IMR-90 (cell line): Measurements from ENCODE around the gene TAS2R30. TPM values are rescaled to one million over a fixed set of nuclear protein-coding genes. Genes with fewer than 3 reads are reported as not detected.

Source experiments
- ATAC-seq: fragments of 200-7000 bp; cut with Tn5 transposase; 2 replicates; pipeline ENCODE4 v1.9.1; 2020; ENCODE audit warnings: low read depth, mild to moderate bottlenecking, moderate library complexity
- BruUV-seq: library from RNA; stranded (reverse); fragments of 400-500 nt; replicated peaks from 2 replicates; lab custom pipeline; 2021; lab: Mats Ljungman, UMichigan
- CTCF ChIA-PET: fragments of 300-600 bp; formaldehyde crosslinking; extraction: SDS; loops from one replicate; lab custom pipeline; 2021; ENCODE audit warnings: antibody characterized with exemption; lab: Yijun Ruan, JAX
- POLR2A ChIA-PET: fragments of 300-600 bp; sonication (Branson Sonifier 250); formaldehyde crosslinking; loops from one replicate; lab custom pipeline; 2022; ENCODE audit warnings: antibody characterized with exemption; ENCODE audit not compliant: unreplicated experiment; lab: Charles Lee
- DNase-seq: peaks from one replicate; pipeline ENCODE4 v3.0.0; 2013
- H2AFZ ChIP-seq: replicated peaks from 2 replicates; pipeline ENCODE3; 2013; ENCODE audit warnings: low read length, mild to moderate bottlenecking; ENCODE audit not compliant: poor library complexity
- H2AK5ac ChIP-seq: 2 replicates; pipeline ENCODE4 v1.6.1; 2013; ENCODE audit warnings: low read depth, low read length, inconsistent platforms
- H2AK9ac ChIP-seq: replicated peaks from 2 replicates; pipeline ENCODE3; 2013; ENCODE audit warnings: mild to moderate bottlenecking, low read depth, low read length, moderate library complexity; ENCODE audit not compliant: poor library complexity
- H2BK120ac ChIP-seq: 2 replicates; pipeline ENCODE4 v1.6.1; 2013; ENCODE audit warnings: low read depth, low read length, inconsistent platforms
- H2BK15ac ChIP-seq: 3 replicates; pipeline ENCODE4 v1.6.1; 2013; ENCODE audit warnings: low read depth, low read length, inconsistent platforms
- H2BK20ac ChIP-seq: 2 replicates; pipeline ENCODE4 v1.6.1; 2013; ENCODE audit warnings: low read depth, mild to moderate bottlenecking, inconsistent platforms, low read length, moderate library complexity
- H2BK5ac ChIP-seq: 2 replicates; pipeline ENCODE4 v1.6.1; 2013; ENCODE audit warnings: mild to moderate bottlenecking, low read depth, low read length, inconsistent platforms; ENCODE audit not compliant: poor library complexity, severe bottlenecking
- H3K14ac ChIP-seq: replicated peaks from 2 replicates; pipeline ENCODE4 v1.6.1; 2013; ENCODE audit warnings: low read depth, low read length, inconsistent platforms
- H3K18ac ChIP-seq: 2 replicates; pipeline ENCODE4 v1.6.1; 2013; ENCODE audit warnings: low read depth, low read length, control low read depth
- H3K23ac ChIP-seq: 2 replicates; pipeline ENCODE4 v1.6.1; 2013; ENCODE audit warnings: low read depth, low read length, inconsistent platforms
- H3K27ac ChIP-seq: 2 replicates; pipeline ENCODE4 v1.5.1; 2013; ENCODE audit warnings: mild to moderate bottlenecking, control low read depth, low read length; ENCODE audit not compliant: insufficient read depth
- H3K27me3 ChIP-seq: 2 replicates; pipeline ENCODE4 v1.6.1; 2013; ENCODE audit warnings: low read length; ENCODE audit not compliant: control insufficient read depth, insufficient read depth
- H3K36me3 ChIP-seq: 2 replicates; pipeline ENCODE4 v1.6.1; 2013; ENCODE audit warnings: low read length, mixed read lengths; ENCODE audit not compliant: control insufficient read depth, insufficient read depth
- H3K4ac ChIP-seq: 2 replicates; pipeline ENCODE4 v1.6.1; 2013; ENCODE audit warnings: low read depth, low read length, inconsistent platforms
- H3K4me1 ChIP-seq: 2 replicates; pipeline ENCODE4 v1.6.1; 2013; ENCODE audit warnings: low read length, mixed read lengths; ENCODE audit not compliant: control insufficient read depth, insufficient read depth
- H3K4me2 ChIP-seq: 2 replicates; pipeline ENCODE4 v1.6.1; 2013; ENCODE audit warnings: low read depth, mild to moderate bottlenecking, control low read depth, low read length, moderate library complexity
- H3K4me3 ChIP-seq: 2 replicates; pipeline ENCODE4 v1.5.1; 2013; ENCODE audit warnings: low read depth, mild to moderate bottlenecking, control low read depth, low read length, moderate library complexity; ENCODE audit not compliant: insufficient read depth
- H3K56ac ChIP-seq: 2 replicates; pipeline ENCODE4 v1.6.1; 2013; ENCODE audit warnings: low read length, inconsistent platforms; ENCODE audit not compliant: insufficient read depth; ENCODE audit errors: extremely low read depth
- H3K79me1 ChIP-seq, 2 experiments: 2 replicates each; pipeline ENCODE4 v1.6.1; 2013; ENCODE audit warnings: low read length in 2 of 2, inconsistent platforms in 1 of 2, low read depth in 1 of 2
- H3K9ac ChIP-seq: 2 replicates; pipeline ENCODE4 v1.6.1; 2013; ENCODE audit warnings: low read depth, low read length, control low read depth
- H3K9me1 ChIP-seq: 2 replicates; pipeline ENCODE4 v1.6.1; 2013; ENCODE audit warnings: low read length, inconsistent platforms; ENCODE audit not compliant: insufficient read depth
- H3K9me3 ChIP-seq: 2 replicates; pipeline ENCODE4 v1.6.1; 2013; ENCODE audit warnings: low read length; ENCODE audit not compliant: control insufficient read depth, insufficient read depth
- H4K20me1 ChIP-seq: 2 replicates; pipeline ENCODE4 v1.6.1; 2013; ENCODE audit warnings: low read length, inconsistent platforms; ENCODE audit not compliant: insufficient read depth
- H4K5ac ChIP-seq: 2 replicates; pipeline ENCODE4 v1.6.1; 2013; ENCODE audit warnings: mild to moderate bottlenecking, low read depth, low read length, control low read depth
- H4K8ac ChIP-seq, 2 experiments: 2 replicates each; pipeline ENCODE4 v1.6.1; 2013; ENCODE audit warnings: low read depth in 2 of 2, low read length in 2 of 2, control low read depth in 1 of 2, inconsistent platforms in 1 of 2
- H4K91ac ChIP-seq: 2 replicates; pipeline ENCODE4 v1.6.1; 2013; ENCODE audit warnings: low read depth, low read length, inconsistent platforms; ENCODE audit not compliant: insufficient read depth
- BHLHE40 ChIP-seq: fragments of 150-350 bp; IDR thresholded peaks from 2 replicates; pipeline ENCODE4 v1.6.1; 2016; ENCODE audit warnings: mild to moderate bottlenecking, low read depth, low read length
- CEBPB ChIP-seq: IDR thresholded peaks from 2 replicates; pipeline ENCODE4 v1.6.1; 2012; ENCODE audit warnings: low read depth, low read length, improper control_type of control experiment
- CHD1 ChIP-seq: IDR thresholded peaks from 2 replicates; pipeline ENCODE4 v1.6.1; 2012; ENCODE audit warnings: low read depth, low read length, improper control_type of control experiment
- ELK1 ChIP-seq: fragments of 150-350 bp; IDR thresholded peaks from 2 replicates; pipeline ENCODE4 v1.6.1; 2016; ENCODE audit warnings: low read depth, mild to moderate bottlenecking, low read length, moderate library complexity, borderline replicate concordance
- FOS ChIP-seq: fragments of 150-350 bp; IDR thresholded peaks from 2 replicates; pipeline ENCODE4 v1.6.1; 2016; ENCODE audit warnings: low read depth, low read length
- MAFK ChIP-seq: IDR thresholded peaks from 2 replicates; pipeline ENCODE4 v1.6.1; 2012; ENCODE audit warnings: low read depth, low read length, improper control_type of control experiment
- MXI1 ChIP-seq: IDR thresholded peaks from 2 replicates; pipeline ENCODE4 v1.6.1; 2012; ENCODE audit warnings: low read depth, mild to moderate bottlenecking, low read length, moderate library complexity, borderline replicate concordance
- NFE2L2 ChIP-seq: fragments of 150-350 bp; IDR thresholded peaks from 2 replicates; pipeline ENCODE4 v1.6.1; 2016; ENCODE audit warnings: low read depth, mild to moderate bottlenecking, low read length
- POLR2A ChIP-seq: IDR thresholded peaks from 2 replicates; pipeline ENCODE4 v1.6.1; 2012; ENCODE audit warnings: mild to moderate bottlenecking, low read depth, low read length
- RAD21 ChIP-seq: IDR thresholded peaks from 2 replicates; pipeline ENCODE4 v1.6.1; 2012; ENCODE audit warnings: low read length, improper control_type of control experiment
- RFX5 ChIP-seq: IDR thresholded peaks from 2 replicates; pipeline ENCODE4 v1.8.0; 2012; ENCODE audit warnings: low read depth, mild to moderate bottlenecking, low read length, moderate library complexity
- SMC3 ChIP-seq: fragments of 150-350 bp; IDR thresholded peaks from 2 replicates; pipeline ENCODE4 v1.6.1; 2016; ENCODE audit warnings: low read depth, mild to moderate bottlenecking, antibody characterized with exemption, low read length, moderate library complexity
- dilution Hi-C: fragments of 300-500 bp; cut with HindIII; formaldehyde crosslinking; loops from one replicate; pipeline ENCODE4 v1.14.3; 2018; ENCODE audit warnings: low sequenced_read_pairs; ENCODE audit not compliant: unreplicated experiment
- in situ Hi-C: fragments of 300-500 bp; cut with MboI; formaldehyde crosslinking; loops from 3 replicates; pipeline ENCODE4 v1.14.3; 2019; ENCODE audit warnings: low sequenced_read_pairs, inconsistent platforms, mixed read lengths
- intact Hi-C: fragments of 100-400 bp; cut with micrococcal nuclease; formaldehyde crosslinking; loops from 2 replicates; pipeline ENCODE4 v1.10.0; 2022
- polyA plus RNA-seq, 3 experiments: library from polyadenylated mRNA; depleted of rRNA; stranded (reverse); fragments of >200 nt; gene quantifications; 2 replicates each; pipeline ENCODE4 v1.2.3, GENCODE V29; 2012; ENCODE audit warnings: low replicate concordance in 1 of 3
- total RNA-seq: library from RNA; depleted of rRNA; stranded (reverse); fragments of >200 nt; gene quantifications from 2 replicates; pipeline ENCODE4 v1.2.3, GENCODE V29; 2012
- TF ChIP-seq, protein P1 (sequence below): conservative IDR thresholded peaks from 2 replicates; pipeline ENCODE4 v1.5.1; 2012; ENCODE audit warnings: mild to moderate bottlenecking, low read depth, low read length, improper control_type of control experiment

TAS2R30 gene
- total and polyA plus RNA-seq, 2 of the 4 experiments (the other 2 are of a cell fraction), result 0.03 to 5.0 TPM

- no peaks in the 10 kb centered on the region for H3K9me3 ChIP-seq
- in situ Hi-C loops, result no loop called here
- H3K23ac ChIP-seq, result no peak overlapping the region
- no peak overlapping the region for H3K4me3 ChIP-seq
- H2BK20ac ChIP-seq, result no peak overlapping the region
- no peak overlapping the region for H3K4ac ChIP-seq
- dilution Hi-C loops, result loop anchor here (25.0 kb wide), 1 partner anchor 395 kb away; no protein-coding TSS in a partner anchor
- no peak overlapping the region for H4K91ac ChIP-seq
- H3K79me1 ChIP-seq, result no peaks in the 10 kb centered on the region; a peak in 1 of 4 replicates
- ChIA-PET CTCF (interaction anchor here (0.6 kb wide), 1 partner anchor 11 kb away, joined by 3 read pairs; no protein-coding TSS in a partner anchor), POLR2A (no interaction called here)
- H3K9ac ChIP-seq, result no peak overlapping the region
- H3K36me3 ChIP-seq, result no peaks in the 10 kb centered on the region
- H3K4me2 ChIP-seq, result no peak overlapping the region
- H2AK5ac ChIP-seq, result no peak overlapping the region
- no peak overlapping the region for H2BK120ac ChIP-seq
- no peak overlapping the region for H4K5ac ChIP-seq
- H3K56ac ChIP-seq, result no peak overlapping the region
- H4K8ac ChIP-seq, result no peak overlapping the region
- H2AK9ac ChIP-seq, result no peak overlapping the region
- H2BK15ac ChIP-seq, result no peak overlapping the region
- no peak overlapping the region for H3K18ac ChIP-seq
- H3K27ac ChIP-seq, result no peak overlapping the region
- H4K20me1 ChIP-seq, result no peaks in the 10 kb centered on the region
- BruUV-seq, result no TSS peak
- no peak overlapping the region for H3K14ac ChIP-seq
- ATAC-seq, result no peak
- no peak overlapping the region for H2BK5ac ChIP-seq
- no peaks in the 10 kb centered on the region for H3K4me1 ChIP-seq
- intact Hi-C loops, result no loop called here
- no peak for TF ChIP-seq CEBPB
- TF ChIP-seq, protein P1, sequence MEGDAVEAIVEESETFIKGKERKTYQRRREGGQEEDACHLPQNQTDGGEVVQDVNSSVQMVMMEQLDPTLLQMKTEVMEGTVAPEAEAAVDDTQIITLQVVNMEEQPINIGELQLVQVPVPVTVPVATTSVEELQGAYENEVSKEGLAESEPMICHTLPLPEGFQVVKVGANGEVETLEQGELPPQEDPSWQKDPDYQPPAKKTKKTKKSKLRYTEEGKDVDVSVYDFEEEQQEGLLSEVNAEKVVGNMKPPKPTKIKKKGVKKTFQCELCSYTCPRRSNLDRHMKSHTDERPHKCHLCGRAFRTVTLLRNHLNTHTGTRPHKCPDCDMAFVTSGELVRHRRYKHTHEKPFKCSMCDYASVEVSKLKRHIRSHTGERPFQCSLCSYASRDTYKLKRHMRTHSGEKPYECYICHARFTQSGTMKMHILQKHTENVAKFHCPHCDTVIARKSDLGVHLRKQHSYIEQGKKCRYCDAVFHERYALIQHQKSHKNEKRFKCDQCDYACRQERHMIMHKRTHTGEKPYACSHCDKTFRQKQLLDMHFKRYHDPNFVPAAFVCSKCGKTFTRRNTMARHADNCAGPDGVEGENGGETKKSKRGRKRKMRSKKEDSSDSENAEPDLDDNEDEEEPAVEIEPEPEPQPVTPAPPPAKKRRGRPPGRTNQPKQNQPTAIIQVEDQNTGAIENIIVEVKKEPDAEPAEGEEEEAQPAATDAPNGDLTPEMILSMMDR, result no peak
- no peak for TF ChIP-seq RAD21
- TF ChIP-seq MXI1, result no peak
- TF ChIP-seq ELK1, result no peak
- no peak for TF ChIP-seq RFX5
- TF ChIP-seq BHLHE40, result no peak
- TF ChIP-seq NFE2L2, result no peak
- TF ChIP-seq CHD1, result no peak
- no peak for TF ChIP-seq POLR2A
- TF ChIP-seq MAFK, result no peak
- TF ChIP-seq SMC3, result no peak
- TF ChIP-seq FOS, result no peak
- H2AFZ ChIP-seq, result no peak overlapping the region
- no peaks in the 10 kb centered on the region for H3K9me1 ChIP-seq
- DNase-seq, result no peak
- H3K27me3 ChIP-seq, result no peaks in the 10 kb centered on the region
These were observed 48.1 kb upstream of the TAS2R30 start for GRCh38 chr12:11182529-11182928.
